ENCODE measurements around the gene PEX14.

DNA sequence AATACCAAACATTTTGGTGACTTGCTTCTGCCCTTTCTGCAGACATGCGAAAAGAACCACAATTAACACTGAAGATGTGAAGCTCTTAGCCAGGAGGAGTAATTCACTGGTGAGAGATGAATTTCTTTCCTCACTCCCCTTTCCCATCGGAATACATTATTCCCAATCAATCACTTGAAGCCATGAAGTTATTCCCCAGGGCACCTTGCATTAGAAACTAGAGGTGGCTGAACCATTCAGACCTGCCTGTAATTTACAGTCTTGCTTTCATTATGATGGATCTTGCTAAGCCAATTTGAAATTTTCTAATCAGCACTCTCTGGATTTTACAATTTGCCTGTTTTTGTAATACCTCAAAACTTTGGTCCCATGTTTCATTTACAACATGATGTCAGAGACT is 34.4 kb upstream of the PEX14 start:
- TF ChIP-seq CTCF (conservative IDR thresholded peaks at IDR 0.05; ENCODE audit: low read depth in 2 of 2) (no peak), JUNB (IDR thresholded peaks at IDR 0.05; ENCODE audit: unreplicated experiment) (no peak), EZH2phosphoT487 (IDR thresholded peaks at IDR 0.05; ENCODE audit: unreplicated experiment) (no peak), REST (IDR thresholded peaks at IDR 0.05; ENCODE audit: unreplicated experiment) (no peak), POLR2AphosphoS5 (IDR thresholded peaks at IDR 0.05; ENCODE audit: low read depth) (no peak), EZH2 (IDR thresholded peaks at IDR 0.05; ENCODE audit: low read depth, unreplicated experiment) (no peak)

All from GM23338 (cell line).